ENCODE results near the gene ENPP6. TPM values are rescaled to one million over a fixed set of nuclear protein-coding genes. Genes with fewer than 3 reads are reported as not detected.

Gene ENPP6
- total RNA-seq: under 0.01 TPM in 1 of 2 replicates, not detected in the other

GRCh38 chr4:184217634-184218033 is at the start of gene ENPP6:
ENPP6 (minus strand) TSS chr4:184217873; CDS start chr4:184217819, 54 bp downstream.

